PC-9 (cell line): ENCODE results near the gene SLC1A7.

Experiments
- CTCF ChIP-seq: fragments of 200-600 bp; sonication (generic); conservative IDR thresholded peaks from 2 replicates; pipeline ENCODE4 v1.6.1; 2017; ENCODE audit warnings: mixed run types, antibody characterized with exemption, mild to moderate bottlenecking, moderate library complexity
- EZH2 ChIP-seq: fragments of 200-600 bp; sonication (generic); IDR thresholded peaks from 2 replicates; pipeline ENCODE4 v1.8.0; 2017; ENCODE audit warnings: antibody characterized with exemption, low read depth

DNA sequence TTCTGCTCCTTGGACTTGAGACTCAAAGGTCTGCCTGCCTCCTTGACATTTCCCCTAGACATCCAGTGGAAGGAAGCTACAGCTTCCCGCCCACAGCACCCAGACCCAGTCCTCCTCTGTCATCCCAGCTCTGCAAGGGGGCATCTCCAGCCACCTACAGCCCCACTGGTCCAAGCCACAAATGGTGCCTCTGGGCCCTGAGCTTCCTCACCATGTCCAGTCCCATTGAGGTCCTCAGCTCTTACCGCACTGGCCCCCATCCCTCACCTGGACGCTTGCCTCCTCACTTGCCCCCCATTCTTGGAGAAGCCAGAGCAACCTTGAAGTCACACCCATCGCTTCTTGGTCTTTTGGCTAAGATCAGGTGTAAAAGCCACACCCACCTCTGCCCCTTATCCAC, 67.2 kb downstream of the SLC1A7 start:
- TF ChIP-seq CTCF (no peak), EZH2 (no peak)
